ENCODE results near the gene SLC25A23.

The SLC25A23 gene

DNA sequence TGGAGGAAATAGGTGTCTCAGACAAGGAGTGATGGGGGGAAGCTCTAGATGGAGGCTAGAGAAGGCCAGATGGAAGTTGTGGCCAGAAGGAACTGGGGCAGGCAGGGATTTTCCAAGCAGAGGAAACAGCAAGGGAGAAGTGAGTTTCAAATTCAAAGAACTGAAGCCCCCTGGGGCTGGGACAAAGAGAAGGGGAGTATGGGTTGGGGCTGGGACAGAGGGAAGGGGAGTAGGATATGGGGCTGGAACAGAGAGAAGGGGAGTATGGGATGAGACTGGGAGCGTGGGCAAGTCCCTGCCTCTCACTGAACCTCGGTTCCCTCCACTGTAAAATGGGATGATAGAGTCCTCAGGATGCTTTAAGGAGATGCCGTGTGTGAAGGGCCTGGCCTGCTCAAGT is 64.8 kb downstream of the SLC25A23 start (continued):
- TF ChIP-seq, protein P1, sequence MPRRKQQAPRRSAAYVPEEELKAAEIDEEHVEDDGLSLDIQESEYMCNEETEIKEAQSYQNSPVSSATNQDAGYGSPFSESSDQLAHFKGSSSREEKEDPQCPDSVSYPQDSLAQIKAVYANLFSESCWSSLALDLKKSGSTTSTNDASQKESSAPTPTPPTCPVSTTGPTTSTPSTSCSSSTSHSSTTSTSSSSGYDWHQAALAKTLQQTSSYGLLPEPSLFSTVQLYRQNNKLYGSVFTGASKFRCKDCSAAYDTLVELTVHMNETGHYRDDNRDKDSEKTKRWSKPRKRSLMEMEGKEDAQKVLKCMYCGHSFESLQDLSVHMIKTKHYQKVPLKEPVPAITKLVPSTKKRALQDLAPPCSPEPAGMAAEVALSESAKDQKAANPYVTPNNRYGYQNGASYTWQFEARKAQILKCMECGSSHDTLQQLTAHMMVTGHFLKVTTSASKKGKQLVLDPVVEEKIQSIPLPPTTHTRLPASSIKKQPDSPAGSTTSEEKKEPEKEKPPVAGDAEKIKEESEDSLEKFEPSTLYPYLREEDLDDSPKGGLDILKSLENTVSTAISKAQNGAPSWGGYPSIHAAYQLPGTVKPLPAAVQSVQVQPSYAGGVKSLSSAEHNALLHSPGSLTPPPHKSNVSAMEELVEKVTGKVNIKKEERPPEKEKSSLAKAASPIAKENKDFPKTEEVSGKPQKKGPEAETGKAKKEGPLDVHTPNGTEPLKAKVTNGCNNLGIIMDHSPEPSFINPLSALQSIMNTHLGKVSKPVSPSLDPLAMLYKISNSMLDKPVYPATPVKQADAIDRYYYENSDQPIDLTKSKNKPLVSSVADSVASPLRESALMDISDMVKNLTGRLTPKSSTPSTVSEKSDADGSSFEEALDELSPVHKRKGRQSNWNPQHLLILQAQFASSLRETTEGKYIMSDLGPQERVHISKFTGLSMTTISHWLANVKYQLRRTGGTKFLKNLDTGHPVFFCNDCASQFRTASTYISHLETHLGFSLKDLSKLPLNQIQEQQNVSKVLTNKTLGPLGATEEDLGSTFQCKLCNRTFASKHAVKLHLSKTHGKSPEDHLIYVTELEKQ (tag by site-specific recombination; IDR thresholded peaks at IDR 0.05; ENCODE audit: borderline replicate concordance): no peak
- no peak for TF ChIP-seq ZBTB17 (tag by site-specific recombination; IDR thresholded peaks at IDR 0.05)
- no peak for TF ChIP-seq ZNF132 (tag by site-specific recombination; IDR thresholded peaks at IDR 0.05; ENCODE audit: borderline replicate concordance)

DNA sequence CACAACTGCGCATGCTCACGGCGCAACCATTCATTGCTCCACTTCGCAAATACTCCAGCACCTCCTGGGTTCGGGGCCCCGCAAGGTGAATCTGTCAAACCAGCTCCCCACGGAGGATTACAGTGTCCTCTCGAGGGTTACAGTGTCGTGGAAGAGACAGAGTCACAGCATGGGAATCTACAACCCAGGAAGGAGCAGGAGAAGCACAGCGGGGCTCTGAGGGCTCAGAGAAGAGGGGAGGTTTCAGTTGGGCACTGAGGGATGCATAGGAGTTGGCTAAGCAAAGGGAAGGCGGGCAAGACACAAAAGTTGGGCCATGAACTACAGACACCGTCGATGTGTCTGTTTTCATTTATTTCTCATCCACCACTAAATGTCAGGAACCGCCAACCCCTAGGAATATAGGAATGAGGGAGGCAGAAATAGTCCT is 65.6 kb downstream of the SLC25A23 start:
- Histone ChIP-seq H3K4me3 (ENCODE audit: low read depth, low read length) (peak overlapping the region; percentile 73), H3K36me3 (ENCODE audit: control insufficient read depth in 2 of 2, insufficient read depth in 1 of 2, low read length in 2 of 2) (peaks cover 13 to 27% of the 10 kb centered on the region in 2 experiments), H3K9me3 (ENCODE audit: control insufficient read depth, insufficient read depth, low read depth, low read length) (no peaks in the 10 kb centered on the region), H3K4me1 (ENCODE audit: control insufficient read depth, insufficient read depth, low read length) (peaks cover 6% of the 10 kb centered on the region), H3K27ac (ENCODE audit: extremely low read depth, low read depth, low read length) (peak overlapping the region; percentile 52)
- ChIA-PET CTCF (interaction anchor here (0.6 to 2.2 kb wide), 2 partner anchors 18 to 1863 kb away, joined by 5 to 6 read pairs; no protein-coding TSS in a partner anchor), POLR2A (interaction anchor here (0.9 to 1.4 kb wide), 3 partner anchors 17 to 24 kb away, joined by 3 to 9 read pairs (median 4); partner anchors contain the start of gene ALKBH7)
- TF ChIP-seq ZFP3 (tag by site-specific recombination; IDR thresholded peaks at IDR 0.05; ENCODE audit: low read depth): peak; percentile 100
- no peak for TF ChIP-seq ZNF16 (tag by site-specific recombination; IDR thresholded peaks at IDR 0.05; ENCODE audit: low read depth)
- no peak for TF ChIP-seq SP2 (tag by site-specific recombination; IDR thresholded peaks at IDR 0.05)
- no peak for TF ChIP-seq BCL11A (tag by site-specific recombination; IDR thresholded peaks at IDR 0.05; ENCODE audit: low read depth)
- TF ChIP-seq, protein P2, sequence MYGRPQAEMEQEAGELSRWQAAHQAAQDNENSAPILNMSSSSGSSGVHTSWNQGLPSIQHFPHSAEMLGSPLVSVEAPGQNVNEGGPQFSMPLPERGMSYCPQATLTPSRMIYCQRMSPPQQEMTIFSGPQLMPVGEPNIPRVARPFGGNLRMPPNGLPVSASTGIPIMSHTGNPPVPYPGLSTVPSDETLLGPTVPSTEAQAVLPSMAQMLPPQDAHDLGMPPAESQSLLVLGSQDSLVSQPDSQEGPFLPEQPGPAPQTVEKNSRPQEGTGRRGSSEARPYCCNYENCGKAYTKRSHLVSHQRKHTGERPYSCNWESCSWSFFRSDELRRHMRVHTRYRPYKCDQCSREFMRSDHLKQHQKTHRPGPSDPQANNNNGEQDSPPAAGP (tag by site-specific recombination; IDR thresholded peaks at IDR 0.05): no peak
- TF ChIP-seq, protein P3, sequence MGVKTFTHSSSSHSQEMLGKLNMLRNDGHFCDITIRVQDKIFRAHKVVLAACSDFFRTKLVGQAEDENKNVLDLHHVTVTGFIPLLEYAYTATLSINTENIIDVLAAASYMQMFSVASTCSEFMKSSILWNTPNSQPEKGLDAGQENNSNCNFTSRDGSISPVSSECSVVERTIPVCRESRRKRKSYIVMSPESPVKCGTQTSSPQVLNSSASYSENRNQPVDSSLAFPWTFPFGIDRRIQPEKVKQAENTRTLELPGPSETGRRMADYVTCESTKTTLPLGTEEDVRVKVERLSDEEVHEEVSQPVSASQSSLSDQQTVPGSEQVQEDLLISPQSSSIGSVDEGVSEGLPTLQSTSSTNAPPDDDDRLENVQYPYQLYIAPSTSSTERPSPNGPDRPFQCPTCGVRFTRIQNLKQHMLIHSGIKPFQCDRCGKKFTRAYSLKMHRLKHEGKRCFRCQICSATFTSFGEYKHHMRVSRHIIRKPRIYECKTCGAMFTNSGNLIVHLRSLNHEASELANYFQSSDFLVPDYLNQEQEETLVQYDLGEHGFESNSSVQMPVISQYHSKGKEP (tag by site-specific recombination; IDR thresholded peaks at IDR 0.05): no peak
- TF ChIP-seq ZNF423 (tag by site-specific recombination; IDR thresholded peaks at IDR 0.05): no peak
- TF ChIP-seq ZBTB48 (tag by site-specific recombination; IDR thresholded peaks at IDR 0.05): 0 out of 2 replicates have a peak, but pooled peaks have one; percentile 3
- no peak for TF ChIP-seq ZNF10 (tag by site-specific recombination; IDR thresholded peaks at IDR 0.05)
- peak; percentile 66; the same call in 1 of the 2 replicates for TF ChIP-seq ZIC2 (tag by site-specific recombination; IDR thresholded peaks at IDR 0.05)
- no peak for TF ChIP-seq ZNF248 (tag by site-specific recombination; IDR thresholded peaks at IDR 0.05)
- TF ChIP-seq ZBTB20 (tag by site-specific recombination; IDR thresholded peaks at IDR 0.05): peak; percentile 99
- 0 out of 2 replicates have a peak, but pooled peaks have one; percentile 6 for TF ChIP-seq MZF1 (tag by site-specific recombination; IDR thresholded peaks at IDR 0.05; ENCODE audit: borderline replicate concordance)
- TF ChIP-seq, protein P4, sequence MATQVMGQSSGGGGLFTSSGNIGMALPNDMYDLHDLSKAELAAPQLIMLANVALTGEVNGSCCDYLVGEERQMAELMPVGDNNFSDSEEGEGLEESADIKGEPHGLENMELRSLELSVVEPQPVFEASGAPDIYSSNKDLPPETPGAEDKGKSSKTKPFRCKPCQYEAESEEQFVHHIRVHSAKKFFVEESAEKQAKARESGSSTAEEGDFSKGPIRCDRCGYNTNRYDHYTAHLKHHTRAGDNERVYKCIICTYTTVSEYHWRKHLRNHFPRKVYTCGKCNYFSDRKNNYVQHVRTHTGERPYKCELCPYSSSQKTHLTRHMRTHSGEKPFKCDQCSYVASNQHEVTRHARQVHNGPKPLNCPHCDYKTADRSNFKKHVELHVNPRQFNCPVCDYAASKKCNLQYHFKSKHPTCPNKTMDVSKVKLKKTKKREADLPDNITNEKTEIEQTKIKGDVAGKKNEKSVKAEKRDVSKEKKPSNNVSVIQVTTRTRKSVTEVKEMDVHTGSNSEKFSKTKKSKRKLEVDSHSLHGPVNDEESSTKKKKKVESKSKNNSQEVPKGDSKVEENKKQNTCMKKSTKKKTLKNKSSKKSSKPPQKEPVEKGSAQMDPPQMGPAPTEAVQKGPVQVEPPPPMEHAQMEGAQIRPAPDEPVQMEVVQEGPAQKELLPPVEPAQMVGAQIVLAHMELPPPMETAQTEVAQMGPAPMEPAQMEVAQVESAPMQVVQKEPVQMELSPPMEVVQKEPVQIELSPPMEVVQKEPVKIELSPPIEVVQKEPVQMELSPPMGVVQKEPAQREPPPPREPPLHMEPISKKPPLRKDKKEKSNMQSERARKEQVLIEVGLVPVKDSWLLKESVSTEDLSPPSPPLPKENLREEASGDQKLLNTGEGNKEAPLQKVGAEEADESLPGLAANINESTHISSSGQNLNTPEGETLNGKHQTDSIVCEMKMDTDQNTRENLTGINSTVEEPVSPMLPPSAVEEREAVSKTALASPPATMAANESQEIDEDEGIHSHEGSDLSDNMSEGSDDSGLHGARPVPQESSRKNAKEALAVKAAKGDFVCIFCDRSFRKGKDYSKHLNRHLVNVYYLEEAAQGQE (tag by site-specific recombination; IDR thresholded peaks at IDR 0.05): no peak
- TF ChIP-seq, protein P5, sequence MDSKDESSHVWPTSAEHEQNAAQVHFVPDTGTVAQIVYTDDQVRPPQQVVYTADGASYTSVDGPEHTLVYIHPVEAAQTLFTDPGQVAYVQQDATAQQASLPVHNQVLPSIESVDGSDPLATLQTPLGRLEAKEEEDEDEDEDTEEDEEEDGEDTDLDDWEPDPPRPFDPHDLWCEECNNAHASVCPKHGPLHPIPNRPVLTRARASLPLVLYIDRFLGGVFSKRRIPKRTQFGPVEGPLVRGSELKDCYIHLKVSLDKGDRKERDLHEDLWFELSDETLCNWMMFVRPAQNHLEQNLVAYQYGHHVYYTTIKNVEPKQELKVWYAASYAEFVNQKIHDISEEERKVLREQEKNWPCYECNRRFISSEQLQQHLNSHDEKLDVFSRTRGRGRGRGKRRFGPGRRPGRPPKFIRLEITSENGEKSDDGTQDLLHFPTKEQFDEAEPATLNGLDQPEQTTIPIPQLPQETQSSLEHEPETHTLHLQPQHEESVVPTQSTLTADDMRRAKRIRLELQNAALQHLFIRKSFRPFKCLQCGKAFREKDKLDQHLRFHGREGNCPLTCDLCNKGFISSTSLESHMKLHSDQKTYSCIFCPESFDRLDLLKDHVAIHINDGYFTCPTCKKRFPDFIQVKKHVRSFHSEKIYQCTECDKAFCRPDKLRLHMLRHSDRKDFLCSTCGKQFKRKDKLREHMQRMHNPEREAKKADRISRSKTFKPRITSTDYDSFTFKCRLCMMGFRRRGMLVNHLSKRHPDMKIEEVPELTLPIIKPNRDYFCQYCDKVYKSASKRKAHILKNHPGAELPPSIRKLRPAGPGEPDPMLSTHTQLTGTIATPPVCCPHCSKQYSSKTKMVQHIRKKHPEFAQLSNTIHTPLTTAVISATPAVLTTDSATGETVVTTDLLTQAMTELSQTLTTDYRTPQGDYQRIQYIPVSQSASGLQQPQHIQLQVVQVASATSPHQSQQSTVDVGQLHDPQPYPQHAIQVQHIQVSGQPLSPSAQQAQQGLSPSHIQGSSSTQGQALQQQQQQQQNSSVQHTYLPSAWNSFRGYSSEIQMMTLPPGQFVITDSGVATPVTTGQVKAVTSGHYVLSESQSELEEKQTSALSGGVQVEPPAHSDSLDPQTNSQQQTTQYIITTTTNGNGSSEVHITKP (tag by site-specific recombination; IDR thresholded peaks at IDR 0.05): peak; percentile 18; the same call in 1 of the 2 replicates
- no peak for TF ChIP-seq ZNF544 (tag by site-specific recombination; IDR thresholded peaks at IDR 0.05)
- TF ChIP-seq ZNF138 (tag by site-specific recombination; IDR thresholded peaks at IDR 0.05; ENCODE audit: borderline replicate concordance): no peak
- no peak for TF ChIP-seq ZNF610 (tag by site-specific recombination; IDR thresholded peaks at IDR 0.05; ENCODE audit: borderline replicate concordance)

Measured in HEK293 (cell line).